ENCODE data around the gene DAGLB.
A peak's percentile ranks its signal among the peaks of the same experiment; 100 is the strongest.

The DAGLB gene

GRCh38 chr7:6430974-6431373, 16.8 kb downstream of the DAGLB start:
- Histone ChIP-seq H2AFZ (ENCODE audit: low read depth, low read length) (no peak overlapping the region), H3K4me1 (ENCODE audit: insufficient read depth, low read length) (peaks cover 4% of the 10 kb centered on the region), H3K27me3 (ENCODE audit: insufficient read depth, low read length, poor library complexity) (no peaks in the 10 kb centered on the region), H3K4me2 (ENCODE audit: insufficient read depth, low read length) (no peak overlapping the region), H4K20me1 (ENCODE audit: insufficient read depth, low read length) (no peaks in the 10 kb centered on the region), H3K9me3 (ENCODE audit: insufficient read depth, low read length, severe bottlenecking) (no peaks in the 10 kb centered on the region), H3K79me2 (ENCODE audit: insufficient read depth, low read length) (peaks cover 17% of the 10 kb centered on the region), H3K9ac (ENCODE audit: low read depth, low read length) (no peak overlapping the region), H3K4me3 (ENCODE audit: low read depth in 1 of 2, low read length in 2 of 2) (no peak overlapping the region), H3K27ac (ENCODE audit: low read length) (no peak overlapping the region), H3K36me3 (ENCODE audit: insufficient read depth, low read length) (peaks cover 66% of the 10 kb centered on the region)
- DNase-seq (no peak), ATAC-seq (ENCODE audit: insufficient read depth, low read depth) (no peak)
- TF ChIP-seq CTCF (IDR thresholded peaks at IDR 0.05; ENCODE audit: borderline replicate concordance, extremely low read depth, low read length, poor library complexity, severe bottlenecking) (no peak), EZH2 (IDR thresholded peaks at IDR 0.05; ENCODE audit: borderline replicate concordance, low read depth, low read length, severe bottlenecking) (no peak)

GRCh38 chr7:6430271-6430940, 17.3 kb downstream of the DAGLB start:
- peaks cover 16% of the 10 kb centered on the region for H3K79me2 ChIP-seq (ENCODE audit: insufficient read depth, low read length)
- H3K36me3 ChIP-seq (ENCODE audit: insufficient read depth, low read length) = peaks cover 71% of the 10 kb centered on the region
- DNase-seq = peak; percentile 24

GRCh38 chr7:6425948-6426347, 21.8 kb downstream of the DAGLB start:
- DNase-seq (no peak), ATAC-seq (ENCODE audit: insufficient read depth, low read depth) (no peak)
- TF ChIP-seq CTCF (IDR thresholded peaks at IDR 0.05; ENCODE audit: borderline replicate concordance, extremely low read depth, low read length, poor library complexity, severe bottlenecking) (no peak), EZH2 (IDR thresholded peaks at IDR 0.05; ENCODE audit: borderline replicate concordance, low read depth, low read length, severe bottlenecking) (no peak)
- Histone ChIP-seq H3K4me3 (ENCODE audit: low read depth in 1 of 2, low read length in 2 of 2) (no peak overlapping the region), H2AFZ (ENCODE audit: low read depth, low read length) (no peak overlapping the region), H3K36me3 (ENCODE audit: insufficient read depth, low read length) (peaks cover 64% of the 10 kb centered on the region), H3K4me2 (ENCODE audit: insufficient read depth, low read length) (no peak overlapping the region), H4K20me1 (ENCODE audit: insufficient read depth, low read length) (peaks cover 4% of the 10 kb centered on the region; the same call in 1 of the 2 replicates), H3K27me3 (ENCODE audit: insufficient read depth, low read length, poor library complexity) (no peaks in the 10 kb centered on the region), H3K9ac (ENCODE audit: low read depth, low read length) (no peak overlapping the region), H3K27ac (ENCODE audit: low read length) (no peak overlapping the region), H3K9me3 (ENCODE audit: insufficient read depth, low read length, severe bottlenecking) (no peaks in the 10 kb centered on the region), H3K4me1 (ENCODE audit: insufficient read depth, low read length) (no peaks in the 10 kb centered on the region), H3K79me2 (ENCODE audit: insufficient read depth, low read length) (no peaks in the 10 kb centered on the region)

More at GRCh38 chr7:6430271-6430940, 17.3 kb downstream of the DAGLB start:
- Histone ChIP-seq H3K27ac (ENCODE audit: low read length) (no peak overlapping the region), H3K9me3 (ENCODE audit: insufficient read depth, low read length, severe bottlenecking) (no peaks in the 10 kb centered on the region), H3K4me1 (ENCODE audit: insufficient read depth, low read length) (peaks cover 2% of the 10 kb centered on the region), H4K20me1 (ENCODE audit: insufficient read depth, low read length) (no peaks in the 10 kb centered on the region), H3K27me3 (ENCODE audit: insufficient read depth, low read length, poor library complexity) (no peaks in the 10 kb centered on the region), H3K4me2 (ENCODE audit: insufficient read depth, low read length) (no peak overlapping the region), H3K9ac (ENCODE audit: low read depth, low read length) (no peak overlapping the region), H3K4me3 (ENCODE audit: low read depth in 1 of 2, low read length in 2 of 2) (no peak overlapping the region), H2AFZ (ENCODE audit: low read depth, low read length) (no peak overlapping the region)
- TF ChIP-seq EZH2 (IDR thresholded peaks at IDR 0.05; ENCODE audit: borderline replicate concordance, low read depth, low read length, severe bottlenecking) (no peak), CTCF (IDR thresholded peaks at IDR 0.05; ENCODE audit: borderline replicate concordance, extremely low read depth, low read length, poor library complexity, severe bottlenecking) (peak; percentile 37)
- ATAC-seq (ENCODE audit: insufficient read depth, low read depth) = peak; percentile 83

Data from DND-41 (cell line).